H1 (cell line): ENCODE results near the gene HSD11B1. TPM values are rescaled to one million over a fixed set of nuclear protein-coding genes. Genes with fewer than 3 reads are reported as not detected.

ENCODE experiments used
- CTCF ChIA-PET: fragments of 300-600 bp; sonication (Branson Sonifier 250); formaldehyde crosslinking; loops from one replicate; lab custom pipeline; 2021; ENCODE audit not compliant: partially characterized antibody; lab: Charles Lee
- POLR2A ChIA-PET: fragments of 300-600 bp; sonication (Branson Sonifier 250); formaldehyde crosslinking; loops from one replicate; lab custom pipeline; 2021; ENCODE audit warnings: inconsistent platforms; ENCODE audit not compliant: partially characterized antibody; lab: Charles Lee
- DNase-seq, 2 experiments: peaks; one replicate each; pipeline versions ENCODE4 v3.0.0 to v3.0.0-alpha.2; 2010 to 2022; ENCODE audit warnings: low spot score in 2 of 2, low read depth in 1 of 2, mixed read lengths in 1 of 2
- FAIRE-seq: peaks from 2 replicates; lab custom pipeline; 2011; peaks lifted over from hg19 to GRCh38; lab: Jason Lieb, UNC
- H2AFZ ChIP-seq: 2 replicates; pipeline ENCODE4 v1.8.1; 2012; ENCODE audit warnings: low read length, inconsistent platforms
- H2AK5ac ChIP-seq: 2 replicates; pipeline ENCODE4 v1.6.1; 2013; ENCODE audit warnings: low read depth, low read length
- H2BK120ac ChIP-seq: replicated peaks from 2 replicates; pipeline ENCODE3; 2013; ENCODE audit warnings: low read depth, low read length, inconsistent platforms
- H2BK12ac ChIP-seq: 2 replicates; pipeline ENCODE4 v1.6.1; 2013; ENCODE audit warnings: low read depth, low read length
- H2BK15ac ChIP-seq: 2 replicates; pipeline ENCODE4 v1.6.1; 2013; ENCODE audit warnings: low read length
- H2BK20ac ChIP-seq: 2 replicates; pipeline ENCODE4 v1.6.1; 2013; ENCODE audit warnings: low read length
- H2BK5ac ChIP-seq: 2 replicates; pipeline ENCODE4 v1.6.1; 2013; ENCODE audit warnings: low read depth, low read length
- H3K14ac ChIP-seq: 2 replicates; pipeline ENCODE4 v1.6.1; 2013; ENCODE audit warnings: inconsistent platforms; ENCODE audit not compliant: insufficient read length
- H3K18ac ChIP-seq: 2 replicates; pipeline ENCODE4 v1.6.1; 2013; ENCODE audit warnings: low read length; ENCODE audit errors: extremely low read depth
- H3K23ac ChIP-seq: 2 replicates; pipeline ENCODE4 v1.6.1; 2013; ENCODE audit warnings: inconsistent platforms; ENCODE audit not compliant: insufficient read length
- H3K23me2 ChIP-seq: 2 replicates; pipeline ENCODE4 v1.6.1; 2013; ENCODE audit warnings: low read depth, low read length
- H3K27ac ChIP-seq: 2 replicates; pipeline ENCODE4 v1.6.1; 2011; ENCODE audit warnings: low read depth, low read length, inconsistent platforms
- H3K27me3 ChIP-seq, 4 experiments: replicated peaks in 1 of 4; 1 replicate in 1 of 4; 2 replicates in 3 of 4; pipeline versions ENCODE4 v1.6.1 to v1.8.1; 2011 to 2013; ENCODE audit warnings: low read length in 3 of 4, mild to moderate bottlenecking in 3 of 4, inconsistent platforms in 2 of 4, mixed read lengths in 2 of 4, moderate library complexity in 1 of 4; ENCODE audit not compliant: control insufficient read depth in 3 of 4, insufficient read depth in 3 of 4; ENCODE audit errors: extremely low read depth in 1 of 4
- H3K36me3 ChIP-seq, 4 experiments: 2 replicates each; pipeline versions ENCODE4 v1.6.1 to v1.8.1; 2011 to 2013; ENCODE audit warnings: mild to moderate bottlenecking in 4 of 4, low read length in 3 of 4, moderate library complexity in 2 of 4, control low read depth in 1 of 4, inconsistent platforms in 1 of 4; ENCODE audit not compliant: insufficient read depth in 4 of 4, control insufficient read depth in 2 of 4
- H3K4ac ChIP-seq: replicated peaks from 2 replicates; pipeline ENCODE3; 2013; ENCODE audit warnings: low read length, low read depth, mixed read lengths, inconsistent platforms; ENCODE audit not compliant: insufficient read length
- H3K4me1 ChIP-seq, 4 experiments: replicated peaks in 1 of 4; 1 replicate in 1 of 4; 2 replicates in 3 of 4; pipeline versions ENCODE4 v1.6.1 to v1.8.1; 2011 to 2013; ENCODE audit warnings: low read length in 3 of 4, inconsistent platforms in 2 of 4, mixed read lengths in 1 of 4; ENCODE audit not compliant: insufficient read depth in 4 of 4, control insufficient read depth in 3 of 4
- H3K4me2 ChIP-seq, 2 experiments: 2 replicates each; pipeline versions ENCODE4 v1.6.1 to v1.8.1; 2011 to 2013; ENCODE audit warnings: low read depth in 2 of 2, low read length in 2 of 2, control low read depth in 1 of 2, inconsistent platforms in 1 of 2, mild to moderate bottlenecking in 1 of 2; ENCODE audit not compliant: insufficient read depth in 1 of 2
- H3K4me3 ChIP-seq, 4 experiments: fragments of 200-600, 300-600 bp in 1 of 4; sonication (generic), shearing (Covaris generic), sonication (Bioruptor Twin) in 1 of 4; 2 replicates each; pipeline versions ENCODE4 v1.5.1 to v1.8.1; 2011 to 2016; ENCODE audit warnings: low read length in 4 of 4, low read depth in 3 of 4, control low read depth in 2 of 4, inconsistent platforms in 2 of 4, mild to moderate bottlenecking in 2 of 4, mixed read lengths in 1 of 4, moderate library complexity in 1 of 4; ENCODE audit not compliant: insufficient read depth in 2 of 4; ENCODE audit errors: extremely low read depth in 1 of 4
- H3K56ac ChIP-seq: replicated peaks from 2 replicates; pipeline ENCODE3; 2013; ENCODE audit warnings: low read depth, mild to moderate bottlenecking, mixed read lengths, low read length, inconsistent platforms; ENCODE audit not compliant: insufficient read length
- H3K79me1 ChIP-seq: 2 replicates; pipeline ENCODE4 v1.6.1; 2013; ENCODE audit warnings: low read depth, low read length, control low read depth
- H3K79me2 ChIP-seq, 2 experiments: 2 replicates each; pipeline versions ENCODE4 v1.6.1 to v1.8.1; 2012 to 2013; ENCODE audit warnings: low read length in 2 of 2, mild to moderate bottlenecking in 2 of 2, inconsistent platforms in 1 of 2; ENCODE audit not compliant: insufficient read depth in 2 of 2, control insufficient read depth in 1 of 2
- H3K9ac ChIP-seq, 4 experiments: replicated peaks in 1 of 4; 1 replicate in 1 of 4; 2 replicates in 3 of 4; pipeline versions ENCODE4 v1.6.1 to v1.8.1; 2011 to 2013; ENCODE audit warnings: low read depth in 3 of 4, low read length in 3 of 4, control low read depth in 2 of 4, mild to moderate bottlenecking in 2 of 4, moderate library complexity in 2 of 4, inconsistent platforms in 1 of 4; ENCODE audit errors: extremely low read depth in 1 of 4
- H3K9me3 ChIP-seq, 2 experiments: 2 replicates each; pipeline versions ENCODE4 v1.6.1 to v1.8.1; 2012 to 2013; ENCODE audit warnings: mild to moderate bottlenecking in 2 of 2, moderate library complexity in 2 of 2, control low read depth in 1 of 2, inconsistent platforms in 1 of 2, low read depth in 1 of 2, low read length in 1 of 2, mixed read lengths in 1 of 2; ENCODE audit not compliant: insufficient read depth in 2 of 2
- H4K20me1 ChIP-seq, 2 experiments: replicated peaks in 1 of 2; 2 replicates each; pipeline versions ENCODE3 to v1.8.1; 2011 to 2013; ENCODE audit warnings: inconsistent platforms in 2 of 2, low read length in 2 of 2, mild to moderate bottlenecking in 1 of 2; ENCODE audit not compliant: insufficient read depth in 2 of 2, control insufficient read depth in 1 of 2
- H4K5ac ChIP-seq: 2 replicates; pipeline ENCODE4 v1.6.1; 2013; ENCODE audit warnings: low read length, low read depth, mixed read lengths, inconsistent platforms; ENCODE audit not compliant: insufficient read length
- H4K8ac ChIP-seq: 2 replicates; pipeline ENCODE4 v1.8.0; 2013; ENCODE audit warnings: mild to moderate bottlenecking, moderate library complexity, low read length, inconsistent platforms; ENCODE audit not compliant: insufficient read depth; ENCODE audit errors: extremely low read depth
- H4K91ac ChIP-seq: replicated peaks from 2 replicates; pipeline ENCODE3; 2013; ENCODE audit warnings: low read length, mixed read lengths, inconsistent platforms; ENCODE audit not compliant: insufficient read length
- CBX8 ChIP-seq: fragments of 300-800, 300-1000 bp; sonication (generic); IDR thresholded peaks from 2 replicates; pipeline ENCODE4 v1.7.1; 2016; ENCODE audit warnings: low read depth, low read length, borderline replicate concordance
- JUN ChIP-seq: IDR thresholded peaks from 2 replicates; pipeline ENCODE4 v1.6.1; 2011; ENCODE audit warnings: low read depth, mild to moderate bottlenecking, improper control_type of control experiment, low read length
- NRF1 ChIP-seq: IDR thresholded peaks from 2 replicates; pipeline ENCODE4 v1.6.1; 2011; ENCODE audit warnings: mild to moderate bottlenecking, low read depth, low read length, improper control_type of control experiment
- POU5F1 ChIP-seq: IDR thresholded peaks from 2 replicates; pipeline ENCODE4 v1.6.1; 2011; ENCODE audit warnings: low read depth, mild to moderate bottlenecking, low read length, moderate library complexity
- RBBP5 ChIP-seq: IDR thresholded peaks from 2 replicates; pipeline ENCODE4 v1.7.1; 2012; ENCODE audit warnings: low read depth, mild to moderate bottlenecking, inconsistent platforms, low read length, moderate library complexity, borderline replicate concordance
- RNF2 ChIP-seq: fragments of 200-900, 300-1000 bp; sonication (generic); IDR thresholded peaks from 2 replicates; pipeline ENCODE4 v1.7.1; 2016; ENCODE audit warnings: borderline replicate concordance, low read depth, mild to moderate bottlenecking, antibody characterized with exemption, low read length; ENCODE audit not compliant: poor library complexity, severe bottlenecking; ENCODE audit errors: missing control alignments
- SAP30 ChIP-seq: fragments of 300-600 bp; sonication (generic); IDR thresholded peaks from 2 replicates; pipeline ENCODE4 v1.7.1; 2012; ENCODE audit warnings: low read length, moderate library complexity, mild to moderate bottlenecking, inconsistent platforms; ENCODE audit not compliant: insufficient read depth, insufficient replicate concordance
- SIN3A ChIP-seq, 2 experiments: IDR thresholded peaks in 1 of 2; conservative IDR thresholded peaks in 1 of 2; 2 replicates each; pipeline ENCODE4 v1.6.1; 2011 to 2012; ENCODE audit warnings: low read length in 2 of 2, improper control_type of control experiment in 1 of 2, low read depth in 1 of 2, mild to moderate bottlenecking in 1 of 2
- SIRT6 ChIP-seq: IDR thresholded peaks from one replicate; pipeline ENCODE4 v1.7.1; 2012; ENCODE audit warnings: low read length, inconsistent platforms
- SP2 ChIP-seq: IDR thresholded peaks from 2 replicates; pipeline ENCODE4 v1.6.1; 2012; ENCODE audit warnings: mild to moderate bottlenecking, low read length, inconsistent platforms
- SUZ12 ChIP-seq: fragments of 200-600 bp; sonication (generic); IDR thresholded peaks from 2 replicates; pipeline ENCODE4 v1.6.1; 2012; ENCODE audit warnings: mild to moderate bottlenecking, inconsistent platforms, low read length, moderate library complexity, mixed read lengths
- TEAD4 ChIP-seq: IDR thresholded peaks from 2 replicates; pipeline ENCODE4 v1.6.1; 2012; ENCODE audit warnings: low read depth, low read length, inconsistent platforms, mixed read lengths
- ZNF274 ChIP-seq: IDR thresholded peaks from 2 replicates; pipeline ENCODE4 v1.7.0; 2012; ENCODE audit warnings: low read length, borderline replicate concordance; ENCODE audit errors: extremely low read depth
- WGBS, 2 experiments: shearing (Covaris generic) in 1 of 2; methylation state at CpG; one replicate each; pipeline versions ENCODE4 v1.1.6 to v1.1.7; 2013 to 2015; ENCODE audit warnings: low lambda C conversion rate in 2 of 2, mixed read lengths in 2 of 2, inconsistent platforms in 1 of 2, low coverage in 1 of 2, missing lambda C conversion rate in 1 of 2; ENCODE audit not compliant: insufficient replicate concordance in 2 of 2, insufficient coverage in 1 of 2, insufficient read length in 1 of 2; ENCODE audit errors: extremely low coverage in 1 of 2, missing lambda C conversion rate in 1 of 2; 5-methylcytosine and 5-hydroxymethylcytosine counted together
- polyA plus RNA-seq, 7 experiments: library from polyadenylated mRNA; depleted of rRNA in 3 of 7; stranded (reverse) in 5 of 7; unstranded in 2 of 7; fragments of >200 nt in 5 of 7; fragments of 200-250 nt in 2 of 7; gene quantifications; 1 replicate in 5 of 7; 2 replicates in 1 of 7; 4 replicates in 1 of 7; pipeline versions ENCODE4 v1.2.1 to v1.2.3, GENCODE V29; 2011 to 2013; ENCODE audit warnings: missing spikeins in 2 of 7, mixed read lengths in 2 of 7
- total RNA-seq: library from RNA; stranded (reverse); fragmentation: NEBNext Ultra II Directional; extraction: Animal tissue kit (Norgen Biotek cat#: 25700); gene quantifications from 2 replicates; pipeline ENCODE4 v1.2.1, GENCODE V29; 2021
- TF ChIP-seq, protein P1 (sequence below): IDR thresholded peaks from 2 replicates; pipeline ENCODE4 v1.6.1; 2012; ENCODE audit warnings: inconsistent platforms

HSD11B1 gene
- total and polyA plus RNA-seq, 2 of the 8 experiments (the other 6 are each of a cell fraction or from before 2014, with no cell fraction given) = not detected

DNA sequence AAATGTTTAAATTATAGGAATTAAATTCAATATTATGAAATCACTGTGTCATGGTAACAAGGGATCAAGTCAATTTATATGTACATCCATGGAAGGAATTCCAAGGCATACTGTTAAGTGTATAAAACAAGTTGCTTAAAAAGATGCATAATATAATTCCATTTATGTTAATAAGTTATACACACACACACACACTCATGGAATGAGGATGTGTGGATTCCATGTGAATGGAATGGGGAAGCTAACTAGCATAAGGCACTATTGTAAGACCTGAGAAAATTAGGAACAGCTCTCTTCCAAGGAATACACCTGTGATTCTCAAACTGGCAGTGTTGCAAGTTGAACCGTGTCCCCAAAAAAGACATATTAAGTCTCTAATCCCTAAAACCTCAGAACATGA is 33.6 kb downstream of the HSD11B1 start:
- Histone ChIP-seq H3K9me3 (no peaks in the 10 kb centered on the region), H3K9ac (no peak overlapping the region)

More for the DNA sequence above, 33.6 kb downstream of the HSD11B1 start:
- no peak overlapping the region for H3K27ac ChIP-seq
- no peak overlapping the region for H3K56ac ChIP-seq
- H3K79me2 ChIP-seq = no peaks in the 10 kb centered on the region
- no peaks in the 10 kb centered on the region for H3K4me1 ChIP-seq
- FAIRE-seq = no peak
- H2AFZ ChIP-seq = no peak overlapping the region
- no peak overlapping the region for H3K4me3 ChIP-seq
- H3K23me2 ChIP-seq = no peaks in the 10 kb centered on the region
- no peak overlapping the region for H3K4ac ChIP-seq
- POLR2A ChIA-PET = no interaction called here
- CTCF ChIA-PET = interaction anchor here (1.2 to 4.5 kb wide), 2 partner anchors 9 to 12 kb away, joined by 3 to 31 read pairs; no protein-coding TSS in a partner anchor
- H4K20me1 ChIP-seq = no peaks in the 10 kb centered on the region
- no peak overlapping the region for H3K4me2 ChIP-seq
- no peak overlapping the region for H2BK15ac ChIP-seq
- no peak overlapping the region for H2BK12ac ChIP-seq
- no peak overlapping the region for H4K91ac ChIP-seq
- no peak for DNase-seq
- H4K5ac ChIP-seq = no peak overlapping the region
- no peak overlapping the region for H2AK5ac ChIP-seq
- no peak overlapping the region for H3K14ac ChIP-seq
- 87% methylated on average over 1 of the region's 1 CpG; no CpG with 5 or more reads in 1 of the 2 experiments for WGBS, 2 experiments
- H3K27me3 ChIP-seq = no peaks in the 10 kb centered on the region; a peak in 1 of 7 replicates
- no peak overlapping the region for H3K23ac ChIP-seq
- H2BK20ac ChIP-seq = no peak overlapping the region
- H4K8ac ChIP-seq = no peak overlapping the region
- no peak for TF ChIP-seq SP2
- no peak for TF ChIP-seq SAP30
- no peak for TF ChIP-seq NRF1
- no peak for TF ChIP-seq POU5F1
- no peak for TF ChIP-seq CBX8
- no peak for TF ChIP-seq SIRT6
- TF ChIP-seq JUN = no peak
- no peak for TF ChIP-seq TEAD4
- TF ChIP-seq SUZ12 = no peak
- no peak for TF ChIP-seq SIN3A (conservative IDR thresholded peaks at IDR 0.05 in 1 of 2, IDR thresholded peaks at IDR 0.05 in 1 of 2; ENCODE audit: low read depth in 1 of 2, low read length in 2 of 2)
- no peak for TF ChIP-seq ZNF274
- TF ChIP-seq, protein P1, sequence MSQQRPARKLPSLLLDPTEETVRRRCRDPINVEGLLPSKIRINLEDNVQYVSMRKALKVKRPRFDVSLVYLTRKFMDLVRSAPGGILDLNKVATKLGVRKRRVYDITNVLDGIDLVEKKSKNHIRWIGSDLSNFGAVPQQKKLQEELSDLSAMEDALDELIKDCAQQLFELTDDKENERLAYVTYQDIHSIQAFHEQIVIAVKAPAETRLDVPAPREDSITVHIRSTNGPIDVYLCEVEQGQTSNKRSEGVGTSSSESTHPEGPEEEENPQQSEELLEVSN = no peak
- no peak for TF ChIP-seq RBBP5
- TF ChIP-seq RNF2 = no peak
- no peaks in the 10 kb centered on the region for H3K79me1 ChIP-seq
- H2BK5ac ChIP-seq = no peak overlapping the region
- H2BK120ac ChIP-seq = no peak overlapping the region
- no peak overlapping the region for H3K18ac ChIP-seq
- H3K36me3 ChIP-seq = no peaks in the 10 kb centered on the region
